GM18858 (cell line): ENCODE measurements around the gene SNX8.
"Not testable (repeated sequence)": the region's sequence is repeated elsewhere in the genome, so short reads cannot be mapped to it uniquely, and the experiment has no call there.

Experiments
- ATAC-seq: cut with Tn5 transposase; IDR thresholded peaks from one replicate; pipeline ENCODE4 v1.9.1; 2021; ENCODE audit not compliant: unreplicated experiment

SNX8 gene

GRCh38 chr7:2330493-2330892 lies 16.3 kb upstream of the SNX8 start:
- ATAC-seq = no peak

- no peak for ATAC-seq
These were observed 12.7 kb upstream of the SNX8 start for GRCh38 chr7:2326951-2327350.

GRCh38 chr7:2325162-2325561 lies 10.9 kb upstream of the SNX8 start:
- no peak for ATAC-seq

GRCh38 chr7:2321020-2321419 lies 6.8 kb upstream of the SNX8 start:
- no peak for ATAC-seq

- no peak for ATAC-seq
These were observed 3.5 kb upstream of the SNX8 start for GRCh38 chr7:2317556-2318293.

GRCh38 chr7:2316578-2316977 lies 2.3 kb upstream of the SNX8 start:
- ATAC-seq = no peak

GRCh38 chr7:2315787-2316186 lies 1.5 kb upstream of the SNX8 start:
- ATAC-seq = no peak

- ATAC-seq = not testable (repeated sequence)
These were observed 802 bp upstream of the SNX8 start for GRCh38 chr7:2314956-2315530.

- no peak for ATAC-seq
These were observed 612 bp downstream of the SNX8 start for GRCh38 chr7:2313450-2314208.

- no peak for ATAC-seq
These were observed 1.8 kb downstream of the SNX8 start for GRCh38 chr7:2312267-2312929.

GRCh38 chr7:2309889-2310331 lies 4.3 kb downstream of the SNX8 start:
- ATAC-seq = no peak

- ATAC-seq = peak; percentile 50
These were observed 6.5 kb downstream of the SNX8 start for GRCh38 chr7:2307690-2308107.

GRCh38 chr7:2306688-2307087 lies 7.6 kb downstream of the SNX8 start:
- ATAC-seq = no peak

- not testable (repeated sequence) for ATAC-seq
These were observed 9.0 kb downstream of the SNX8 start for GRCh38 chr7:2305258-2305657.

GRCh38 chr7:2303520-2303919 lies 10.7 kb downstream of the SNX8 start:
- not testable (repeated sequence) for ATAC-seq

- ATAC-seq = not testable (repeated sequence)
These were observed 11.4 kb downstream of the SNX8 start for GRCh38 chr7:2302743-2303397.

- no peak for ATAC-seq
These were observed 12.8 kb downstream of the SNX8 start for GRCh38 chr7:2301511-2301863.

GRCh38 chr7:2299870-2300512 lies 14.2 kb downstream of the SNX8 start:
- ATAC-seq = no peak

- no peak for ATAC-seq
These were observed 15.0 kb downstream of the SNX8 start for GRCh38 chr7:2299131-2299829.

GRCh38 chr7:2296832-2297231 lies 17.4 kb downstream of the SNX8 start:
- ATAC-seq = no peak
